ENCODE results near the gene C19orf81.
"Not testable (repeated sequence)": the region's sequence is repeated elsewhere in the genome, so short reads cannot be mapped to it uniquely, and the experiment has no call there.

The C19orf81 gene

GRCh38 chr19:50612504-50613404 lies 36.5 kb upstream of the C19orf81 start:
- H3K4me1 ChIP-seq (ENCODE audit: control insufficient read depth in 2 of 2, insufficient read depth in 2 of 2, low read length in 2 of 2); H3K4me3 ChIP-seq (ENCODE audit: low read length in 2 of 2); H3K27me3 ChIP-seq (ENCODE audit: control insufficient read depth in 2 of 2, insufficient read depth in 2 of 2, low read length in 2 of 2); H3K9me3 ChIP-seq (ENCODE audit: control insufficient read depth in 2 of 2, low read length in 2 of 2); H3K36me3 ChIP-seq (ENCODE audit: control insufficient read depth in 2 of 2, insufficient read depth in 2 of 2, low read length in 2 of 2); H3K9ac ChIP-seq (ENCODE audit: low read depth in 1 of 2, low read length in 2 of 2); H3K27ac ChIP-seq (ENCODE audit: low read depth in 2 of 2, low read length in 2 of 2): not testable (repeated sequence)

- not testable (repeated sequence) for H3K4me3 ChIP-seq (ENCODE audit: low read length in 2 of 2); H3K9me3 ChIP-seq (ENCODE audit: control insufficient read depth in 2 of 2, low read length in 2 of 2); H3K9ac ChIP-seq (ENCODE audit: low read depth in 1 of 2, low read length in 2 of 2); H3K27me3 ChIP-seq (ENCODE audit: control insufficient read depth in 2 of 2, insufficient read depth in 2 of 2, low read length in 2 of 2); H3K27ac ChIP-seq (ENCODE audit: low read depth in 2 of 2, low read length in 2 of 2); H3K36me3 ChIP-seq (ENCODE audit: control insufficient read depth in 2 of 2, insufficient read depth in 2 of 2, low read length in 2 of 2); H3K4me1 ChIP-seq (ENCODE audit: control insufficient read depth in 2 of 2, insufficient read depth in 2 of 2, low read length in 2 of 2)
These were observed 30.9 kb upstream of the C19orf81 start for GRCh38 chr19:50618379-50618778.

GRCh38 chr19:50619184-50619583 lies 30.1 kb upstream of the C19orf81 start:
- not testable (repeated sequence) for H3K4me1 ChIP-seq (ENCODE audit: control insufficient read depth in 2 of 2, insufficient read depth in 2 of 2, low read length in 2 of 2); H3K36me3 ChIP-seq (ENCODE audit: control insufficient read depth in 2 of 2, insufficient read depth in 2 of 2, low read length in 2 of 2); H3K9ac ChIP-seq (ENCODE audit: low read depth in 1 of 2, low read length in 2 of 2); H3K9me3 ChIP-seq (ENCODE audit: control insufficient read depth in 2 of 2, low read length in 2 of 2); H3K27ac ChIP-seq (ENCODE audit: low read depth in 2 of 2, low read length in 2 of 2); H3K27me3 ChIP-seq (ENCODE audit: control insufficient read depth in 2 of 2, insufficient read depth in 2 of 2, low read length in 2 of 2); H3K4me3 ChIP-seq (ENCODE audit: low read length in 2 of 2)

GRCh38 chr19:50620394-50620906 lies 28.8 kb upstream of the C19orf81 start:
- H3K4me3 ChIP-seq (ENCODE audit: low read length in 2 of 2); H3K4me1 ChIP-seq (ENCODE audit: control insufficient read depth in 2 of 2, insufficient read depth in 2 of 2, low read length in 2 of 2); H3K9me3 ChIP-seq (ENCODE audit: control insufficient read depth in 2 of 2, low read length in 2 of 2); H3K9ac ChIP-seq (ENCODE audit: low read depth in 1 of 2, low read length in 2 of 2); H3K27ac ChIP-seq (ENCODE audit: low read depth in 2 of 2, low read length in 2 of 2); H3K36me3 ChIP-seq (ENCODE audit: control insufficient read depth in 2 of 2, insufficient read depth in 2 of 2, low read length in 2 of 2); H3K27me3 ChIP-seq (ENCODE audit: control insufficient read depth in 2 of 2, insufficient read depth in 2 of 2, low read length in 2 of 2): not testable (repeated sequence)

- Histone ChIP-seq H3K36me3 (ENCODE audit: control insufficient read depth in 2 of 2, insufficient read depth in 2 of 2, low read length in 2 of 2) (no peaks in the 10 kb centered on the region), H3K27ac (ENCODE audit: low read depth in 2 of 2, low read length in 2 of 2) (no peak overlapping the region), H3K4me1 (ENCODE audit: control insufficient read depth in 2 of 2, insufficient read depth in 2 of 2, low read length in 2 of 2) (no peaks in the 10 kb centered on the region), H3K27me3 (ENCODE audit: control insufficient read depth in 2 of 2, insufficient read depth in 2 of 2, low read length in 2 of 2) (no peaks in the 10 kb centered on the region), H3K9ac (ENCODE audit: low read depth in 1 of 2, low read length in 2 of 2) (no peak overlapping the region), H3K9me3 (ENCODE audit: control insufficient read depth in 2 of 2, low read length in 2 of 2) (no peaks in the 10 kb centered on the region), H3K4me3 (ENCODE audit: low read length in 2 of 2) (no peak overlapping the region)
These were observed 24.2 kb upstream of the C19orf81 start for GRCh38 chr19:50624949-50625600.

DNA sequence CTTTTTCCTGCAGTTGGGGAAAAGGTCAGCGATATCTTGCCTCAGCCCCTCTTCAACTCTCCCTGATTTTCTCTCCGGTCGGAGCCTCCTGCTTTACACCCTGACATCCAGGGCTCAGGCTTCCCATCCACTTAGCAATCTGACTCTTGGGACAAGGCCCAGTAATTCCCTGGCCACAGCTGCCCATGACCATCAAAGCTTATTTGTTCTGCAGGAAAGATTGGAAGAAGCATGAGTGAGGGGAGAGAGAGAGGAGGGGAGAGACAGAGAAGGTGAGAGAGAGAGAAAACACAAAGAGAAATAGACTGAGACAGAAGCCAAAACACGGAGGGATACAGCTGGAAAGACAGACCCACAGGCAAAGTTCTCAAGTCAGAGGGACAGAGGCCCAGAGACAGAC lies 23.2 kb upstream of the C19orf81 start:
- Histone ChIP-seq H3K27me3 (ENCODE audit: control insufficient read depth in 2 of 2, insufficient read depth in 2 of 2, low read length in 2 of 2) (no peaks in the 10 kb centered on the region), H3K4me1 (ENCODE audit: control insufficient read depth in 2 of 2, insufficient read depth in 2 of 2, low read length in 2 of 2) (no peaks in the 10 kb centered on the region), H3K4me3 (ENCODE audit: low read length in 2 of 2) (no peak overlapping the region), H3K9me3 (ENCODE audit: control insufficient read depth in 2 of 2, low read length in 2 of 2) (no peaks in the 10 kb centered on the region), H3K9ac (ENCODE audit: low read depth in 1 of 2, low read length in 2 of 2) (no peak overlapping the region), H3K27ac (ENCODE audit: low read depth in 2 of 2, low read length in 2 of 2) (no peak overlapping the region), H3K36me3 (ENCODE audit: control insufficient read depth in 2 of 2, insufficient read depth in 2 of 2, low read length in 2 of 2) (no peaks in the 10 kb centered on the region)

DNA sequence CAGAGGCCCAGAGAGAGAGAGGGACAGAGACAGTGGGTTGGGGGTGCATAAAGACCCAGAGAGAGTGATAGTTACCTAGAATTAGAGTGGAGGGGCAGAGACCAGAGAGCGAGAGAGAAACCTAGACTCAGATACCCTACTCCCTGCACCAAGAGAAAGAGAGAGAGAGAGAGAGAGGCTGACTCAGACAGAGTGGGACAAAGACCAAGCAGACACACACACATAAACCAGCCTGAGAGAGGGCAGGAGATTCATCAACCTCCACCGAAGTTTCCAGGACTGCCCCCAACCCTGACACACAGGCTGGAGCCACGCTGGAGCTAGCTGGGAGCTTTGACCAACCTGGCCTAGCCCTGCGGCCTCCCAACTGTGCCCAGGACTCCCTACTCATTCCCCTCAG lies 22.4 kb upstream of the C19orf81 start:
- Histone ChIP-seq H3K4me1 (ENCODE audit: control insufficient read depth in 2 of 2, insufficient read depth in 2 of 2, low read length in 2 of 2) (no peaks in the 10 kb centered on the region), H3K4me3 (ENCODE audit: low read length in 2 of 2) (no peak overlapping the region), H3K36me3 (ENCODE audit: control insufficient read depth in 2 of 2, insufficient read depth in 2 of 2, low read length in 2 of 2) (no peaks in the 10 kb centered on the region), H3K27me3 (ENCODE audit: control insufficient read depth in 2 of 2, insufficient read depth in 2 of 2, low read length in 2 of 2) (no peaks in the 10 kb centered on the region), H3K27ac (ENCODE audit: low read depth in 2 of 2, low read length in 2 of 2) (no peak overlapping the region), H3K9ac (ENCODE audit: low read depth in 1 of 2, low read length in 2 of 2) (no peak overlapping the region), H3K9me3 (ENCODE audit: control insufficient read depth in 2 of 2, low read length in 2 of 2) (no peaks in the 10 kb centered on the region)

DNA sequence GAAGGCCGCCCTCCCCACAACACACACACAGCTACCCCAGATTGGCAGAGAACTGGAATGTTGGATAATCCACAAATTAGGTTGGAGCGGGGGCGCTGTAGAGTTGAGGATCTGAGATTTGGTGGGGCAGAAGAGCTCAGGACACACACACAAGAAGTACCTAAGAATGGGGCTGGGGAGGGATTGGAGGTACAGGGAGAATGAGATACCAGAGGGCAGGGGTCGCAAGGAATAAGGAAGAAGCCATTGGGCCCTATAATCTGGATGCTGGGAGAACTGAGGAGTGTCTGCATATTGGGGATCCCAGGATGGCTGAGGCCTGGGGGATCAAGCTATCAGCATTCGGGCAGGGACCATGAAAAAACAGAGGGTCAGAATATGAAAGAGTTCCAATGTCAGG lies 21.1 kb upstream of the C19orf81 start:
- H3K9me3 ChIP-seq (ENCODE audit: control insufficient read depth in 2 of 2, low read length in 2 of 2), result no peaks in the 10 kb centered on the region
- no peaks in the 10 kb centered on the region for H3K27me3 ChIP-seq (ENCODE audit: control insufficient read depth in 2 of 2, insufficient read depth in 2 of 2, low read length in 2 of 2)
- H3K4me1 ChIP-seq (ENCODE audit: control insufficient read depth in 2 of 2, insufficient read depth in 2 of 2, low read length in 2 of 2), result no peaks in the 10 kb centered on the region
- H3K9ac ChIP-seq (ENCODE audit: low read depth in 1 of 2, low read length in 2 of 2), result no peak overlapping the region
- no peaks in the 10 kb centered on the region for H3K36me3 ChIP-seq (ENCODE audit: control insufficient read depth in 2 of 2, insufficient read depth in 2 of 2, low read length in 2 of 2)
- H3K4me3 ChIP-seq (ENCODE audit: low read length in 2 of 2), result no peak overlapping the region
- H3K27ac ChIP-seq (ENCODE audit: low read depth in 2 of 2, low read length in 2 of 2), result no peak overlapping the region

DNA sequence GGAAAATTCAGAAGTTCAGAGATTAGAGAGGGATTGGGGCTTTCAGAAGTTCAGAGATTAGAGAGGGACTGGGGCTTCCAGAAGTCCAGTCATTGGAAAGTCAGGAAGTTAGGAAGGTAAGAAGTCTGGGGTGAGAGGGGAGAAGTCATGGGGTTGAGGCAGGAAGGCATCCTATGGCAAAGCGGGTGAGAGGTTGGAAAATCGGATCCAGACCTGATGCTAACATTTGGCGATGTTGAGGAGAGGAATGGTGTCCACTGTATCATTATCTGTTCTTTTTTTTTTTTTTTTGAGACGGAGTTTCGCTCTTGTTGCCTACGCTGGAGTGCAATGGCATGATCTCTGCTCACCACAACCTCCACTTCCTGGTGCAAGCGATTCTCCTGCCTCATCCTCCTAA lies 20.7 kb upstream of the C19orf81 start:
- Histone ChIP-seq H3K27ac (ENCODE audit: low read depth in 2 of 2, low read length in 2 of 2) (no peak overlapping the region), H3K9me3 (ENCODE audit: control insufficient read depth in 2 of 2, low read length in 2 of 2) (peaks cover 2 to 3% of the 10 kb centered on the region in 2 donors), H3K27me3 (ENCODE audit: control insufficient read depth in 2 of 2, insufficient read depth in 2 of 2, low read length in 2 of 2) (no peaks in the 10 kb centered on the region), H3K36me3 (ENCODE audit: control insufficient read depth in 2 of 2, insufficient read depth in 2 of 2, low read length in 2 of 2) (no peaks in the 10 kb centered on the region), H3K9ac (ENCODE audit: low read depth in 1 of 2, low read length in 2 of 2) (no peak overlapping the region), H3K4me1 (ENCODE audit: control insufficient read depth in 2 of 2, insufficient read depth in 2 of 2, low read length in 2 of 2) (no peaks in the 10 kb centered on the region), H3K4me3 (ENCODE audit: low read length in 2 of 2) (no peak overlapping the region)

DNA sequence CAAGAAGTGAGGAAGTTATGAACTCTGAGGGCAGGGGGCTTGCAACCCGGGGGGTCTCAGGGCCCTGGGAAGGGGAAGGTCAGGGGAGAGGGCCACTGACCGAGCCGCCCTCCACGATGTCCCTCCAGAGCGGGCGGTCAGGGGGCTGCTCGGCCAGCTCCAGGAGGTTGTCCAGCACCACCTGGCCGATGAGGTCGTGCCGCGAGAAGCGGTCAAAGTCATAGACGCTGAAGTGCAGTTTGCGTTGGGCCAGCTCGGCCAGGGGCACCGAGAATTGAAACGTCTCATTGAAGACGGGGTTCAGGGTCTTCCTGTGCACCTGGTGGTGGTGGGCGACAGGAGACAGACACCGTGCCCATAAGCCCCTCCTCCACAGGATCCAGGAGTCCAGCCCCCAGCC lies 20.1 kb upstream of the C19orf81 start:
- Histone ChIP-seq H3K9ac (ENCODE audit: low read depth in 1 of 2, low read length in 2 of 2) (no peak overlapping the region), H3K27me3 (ENCODE audit: control insufficient read depth in 2 of 2, insufficient read depth in 2 of 2, low read length in 2 of 2) (no peaks in the 10 kb centered on the region), H3K36me3 (ENCODE audit: control insufficient read depth in 2 of 2, insufficient read depth in 2 of 2, low read length in 2 of 2) (no peaks in the 10 kb centered on the region), H3K4me1 (ENCODE audit: control insufficient read depth in 2 of 2, insufficient read depth in 2 of 2, low read length in 2 of 2) (no peaks in the 10 kb centered on the region), H3K4me3 (ENCODE audit: low read length in 2 of 2) (no peak overlapping the region), H3K9me3 (ENCODE audit: control insufficient read depth in 2 of 2, low read length in 2 of 2) (peaks cover 8 to 9% of the 10 kb centered on the region in 2 donors), H3K27ac (ENCODE audit: low read depth in 2 of 2, low read length in 2 of 2) (no peak overlapping the region)
